Activated gamma-delta T cell (primary cell): ENCODE data around the gene KAZN.

Experiments used
- DNase-seq: peaks from one replicate; lab custom pipeline; 2025; lab: John Stamatoyannopoulos, UW

KAZN gene

GRCh38 chr1:14742181-14742980, 143.9 kb downstream of the KAZN start:
- no peak for DNase-seq

- no peak for DNase-seq
Measured at GRCh38 chr1:14743368-14743767, 144.9 kb downstream of the KAZN start.

- no peak for DNase-seq
Measured at GRCh38 chr1:14745001-14745720, 146.7 kb downstream of the KAZN start.

GRCh38 chr1:14745789-14746188, 147.3 kb downstream of the KAZN start:
- DNase-seq: no peak

DNA sequence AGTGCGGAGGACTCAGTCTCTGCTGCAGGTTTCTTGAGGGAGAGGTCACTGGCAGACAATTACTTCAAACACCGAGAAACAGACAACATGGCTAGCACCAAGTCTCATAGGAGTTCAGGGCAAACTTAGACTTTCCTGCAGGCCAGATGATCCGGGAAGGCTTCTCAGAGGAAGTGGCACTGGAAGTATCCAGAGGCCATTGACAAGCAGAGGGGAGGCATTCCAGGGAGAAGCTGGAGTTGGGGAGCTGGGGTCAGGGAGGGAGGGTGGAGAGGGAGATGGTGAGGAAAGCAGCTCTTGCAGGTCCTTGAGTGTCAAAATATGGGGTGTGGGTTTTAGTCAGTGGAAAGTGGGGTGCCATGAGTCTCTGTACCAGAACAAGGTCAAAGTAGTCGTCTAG, 147.9 kb downstream of the KAZN start:
- DNase-seq: no peak

DNA sequence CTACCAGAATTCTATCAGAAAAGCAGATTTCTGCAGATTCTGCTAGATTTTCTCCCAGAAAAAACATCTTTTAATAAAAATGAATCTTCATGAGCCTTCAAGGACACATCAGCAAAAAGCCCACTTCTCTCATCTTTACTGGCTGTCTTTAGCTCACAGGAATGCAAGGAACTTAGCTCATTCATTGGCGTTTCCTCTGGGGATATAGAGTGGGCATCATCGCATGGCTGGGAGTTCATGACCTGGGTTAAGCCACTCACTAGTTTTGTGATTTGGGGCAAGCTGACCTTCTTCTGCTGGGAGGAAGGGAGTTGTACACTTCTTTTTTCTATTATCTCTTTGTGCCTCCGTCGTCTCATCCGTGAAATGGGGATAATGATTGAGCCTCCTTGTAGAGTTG, 149.7 kb downstream of the KAZN start:
- no peak for DNase-seq

DNA sequence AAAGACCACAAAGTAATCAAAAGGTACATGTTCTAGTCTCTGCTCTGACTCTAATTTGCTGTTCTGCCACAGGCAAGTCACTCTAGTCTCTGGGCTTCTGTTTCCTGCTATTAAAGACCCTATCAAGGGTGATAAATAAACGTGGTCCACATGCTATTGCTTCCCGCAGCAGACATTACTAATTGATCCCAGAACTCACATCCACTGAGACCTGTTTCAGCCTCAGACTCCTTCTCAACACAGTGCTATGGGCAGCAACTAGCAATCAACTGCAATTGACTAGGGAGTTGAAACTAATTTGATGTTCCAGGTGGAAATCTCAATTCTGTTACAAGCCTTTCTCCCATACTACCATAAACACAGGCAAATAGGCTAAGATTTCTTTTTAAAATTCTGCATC, 150.5 kb downstream of the KAZN start:
- DNase-seq: no peak

DNA sequence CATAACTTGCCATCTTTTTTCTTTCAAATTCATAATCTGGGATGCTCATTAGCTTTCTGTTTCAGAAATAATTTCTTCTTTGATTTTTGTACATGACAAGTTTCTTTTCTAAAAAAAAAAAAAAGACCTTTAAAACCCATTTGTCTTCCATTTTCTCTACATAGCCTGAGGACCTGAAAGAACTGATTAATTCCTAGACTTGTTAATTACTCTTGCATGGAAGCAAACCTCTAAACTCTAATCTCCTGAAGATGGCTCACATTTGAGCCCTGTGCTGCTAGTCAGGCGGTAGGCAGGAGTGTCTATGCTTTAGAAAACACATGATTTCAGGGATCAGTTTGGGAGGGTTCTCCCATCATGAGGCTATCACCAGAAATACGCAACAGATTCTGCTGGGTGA, 152.0 kb downstream of the KAZN start:
- DNase-seq: no peak

DNA sequence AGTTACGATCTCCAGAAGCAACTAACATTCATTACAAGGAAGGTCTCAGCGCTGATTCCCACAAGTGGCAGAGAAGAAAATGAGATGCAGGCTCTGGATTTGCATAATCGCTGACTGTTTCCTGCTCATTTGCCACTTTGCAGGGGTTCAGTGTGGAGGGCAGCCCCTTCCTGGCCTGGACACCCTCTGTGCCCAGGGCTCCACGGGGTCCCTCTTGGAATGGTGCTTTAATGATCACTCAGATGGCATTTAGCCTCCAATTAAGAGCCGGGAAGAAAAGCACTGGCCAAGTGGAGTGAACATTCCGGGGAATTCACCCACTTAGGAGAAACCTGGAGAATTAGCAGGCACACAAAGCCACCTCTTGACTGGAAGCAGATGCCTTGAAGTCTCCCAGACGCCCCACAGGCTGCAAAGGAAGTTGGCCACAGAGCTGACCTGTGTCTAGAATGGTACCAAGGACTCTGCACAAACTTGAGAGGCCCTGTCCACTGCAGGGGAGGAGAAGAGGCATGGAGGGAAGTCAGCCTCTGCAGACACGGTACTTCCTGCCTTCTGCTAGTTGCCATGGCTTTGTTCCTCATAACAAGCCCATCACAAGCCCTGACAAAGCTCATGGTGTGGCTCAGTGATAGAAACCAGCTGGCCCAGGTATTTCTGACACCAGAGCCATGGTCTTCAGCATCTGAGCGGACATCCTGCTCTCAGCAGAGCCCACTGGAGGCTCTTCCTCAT, 157.2 kb downstream of the KAZN start:
- no peak for DNase-seq

DNA sequence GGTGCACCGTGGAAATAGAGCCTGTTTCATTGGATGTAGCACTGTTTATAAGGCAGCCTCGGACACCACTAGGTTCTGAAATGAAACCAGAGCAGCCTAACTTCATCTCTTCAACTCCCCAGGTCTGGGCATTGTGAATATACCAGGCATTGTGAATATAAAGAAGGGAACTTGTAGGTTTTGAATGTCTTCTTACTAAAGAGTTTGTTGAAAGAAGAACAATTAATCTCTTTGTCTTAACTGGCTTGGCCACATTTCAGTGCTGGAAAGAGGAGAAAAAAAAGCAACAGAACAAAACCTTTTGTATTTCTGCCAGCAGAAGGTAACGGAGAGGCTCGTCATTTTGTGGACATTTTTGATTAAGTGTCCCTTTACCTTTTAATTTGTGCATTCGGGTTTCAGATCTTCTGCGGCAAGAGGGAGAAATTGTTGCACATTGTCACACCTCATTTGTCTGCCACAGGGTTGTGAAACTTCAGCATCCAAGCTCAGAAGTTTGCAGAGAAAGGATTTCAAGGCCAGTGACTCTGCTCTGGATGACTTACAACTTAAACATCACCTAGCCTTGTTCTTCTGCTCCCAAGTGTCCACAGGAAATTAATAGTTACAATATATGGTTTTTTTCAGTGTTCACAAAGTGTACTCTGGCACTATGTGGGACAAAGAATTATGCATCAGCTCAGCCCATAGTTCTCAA, 158.3 kb downstream of the KAZN start:
- DNase-seq: no peak

- DNase-seq: no peak
Measured at GRCh38 chr1:14757286-14757625, 158.8 kb downstream of the KAZN start.

- no peak for DNase-seq
Measured at GRCh38 chr1:14759042-14759818, 160.7 kb downstream of the KAZN start.

- DNase-seq: no peak
Measured at GRCh38 chr1:14759843-14760242, 161.4 kb downstream of the KAZN start.

- DNase-seq: no peak
Measured at GRCh38 chr1:14760780-14761179, 162.3 kb downstream of the KAZN start.

DNA sequence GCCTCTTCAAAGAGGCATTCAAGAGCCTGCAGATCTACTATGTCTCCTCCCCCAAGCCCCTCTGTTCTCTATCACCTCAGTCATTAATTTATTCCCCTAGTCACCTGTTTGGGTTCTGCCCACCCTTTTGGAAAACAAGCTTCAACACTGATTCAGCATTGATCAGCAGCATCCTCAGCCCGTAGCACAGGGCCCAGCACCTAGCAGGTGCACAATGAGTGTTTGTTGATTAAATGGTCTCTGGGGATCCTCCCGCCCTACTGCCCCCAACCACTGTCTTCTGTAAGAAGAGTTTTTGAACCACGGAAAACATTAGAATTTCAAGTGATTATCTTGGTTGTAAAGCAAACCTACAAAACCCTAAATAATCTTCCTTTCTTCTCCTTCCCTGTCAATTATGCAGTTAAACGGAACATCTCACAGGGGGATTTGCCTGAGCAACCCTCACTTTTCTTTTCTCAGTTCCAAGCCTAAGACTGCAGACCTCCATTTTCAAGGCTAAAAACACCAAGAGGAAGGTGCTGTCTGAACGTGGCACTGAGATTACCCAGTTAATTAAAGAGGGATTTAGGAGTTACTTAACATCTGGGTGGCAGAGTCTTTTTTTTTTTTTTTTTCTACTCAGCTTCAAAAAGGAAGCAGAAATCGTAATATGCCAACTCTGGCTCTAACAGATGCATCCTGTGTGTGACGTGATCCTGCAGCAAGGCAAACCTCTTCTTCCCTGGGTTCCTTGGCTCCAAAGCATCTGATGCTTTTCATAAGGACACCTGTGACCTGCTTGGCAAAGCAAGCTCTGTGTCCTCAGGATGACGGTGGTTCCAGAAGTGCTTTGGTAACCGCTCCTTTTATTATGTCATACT, 163.0 kb downstream of the KAZN start:
- no peak for DNase-seq

- no peak for DNase-seq
Measured at GRCh38 chr1:14763977-14764376, 165.5 kb downstream of the KAZN start.

GRCh38 chr1:14765773-14766172, 167.3 kb downstream of the KAZN start:
- DNase-seq: no peak

- DNase-seq: no peak
Measured at GRCh38 chr1:14767075-14767474, 168.6 kb downstream of the KAZN start.

GRCh38 chr1:14768582-14769304, 170.3 kb downstream of the KAZN start:
- DNase-seq: no peak
